HepG2 (cell line): ENCODE data around the gene REM2. TPM values are rescaled to one million over a fixed set of nuclear protein-coding genes. Genes with fewer than 3 reads are reported as not detected.

Source experiments
- CBX2 ChIP-seq, 2 experiments: fragments of 200-600 bp in 1 of 2; sonication (generic); formaldehyde crosslinking in 1 of 2; IDR thresholded peaks; 2 replicates each; pipeline versions ENCODE4 v1.7.0 to v1.8.1; 2018 to 2022; ENCODE audit warnings: low read depth in 2 of 2, low read length in 1 of 2, mild to moderate bottlenecking in 1 of 2, missing genetic modification reagents in 1 of 2
- ETS1 ChIP-seq: sonication (generic); formaldehyde crosslinking; IDR thresholded peaks from 2 replicates; pipeline ENCODE4 v1.4.0; 2020; ENCODE audit warnings: missing genetic modification reagents
- FOXJ3 ChIP-seq: sonication (generic); formaldehyde crosslinking; IDR thresholded peaks from 2 replicates; pipeline ENCODE4 v1.4.0; 2020; ENCODE audit warnings: missing genetic modification reagents, mild to moderate bottlenecking, borderline replicate concordance
- HHEX ChIP-seq: IDR thresholded peaks from 2 replicates; pipeline ENCODE4 v1.6.1; 2016; ENCODE audit warnings: control low read depth
- HMG20A ChIP-seq: IDR thresholded peaks from 2 replicates; pipeline ENCODE4 v1.6.1; 2016; ENCODE audit warnings: borderline replicate concordance
- HNF1B ChIP-seq: sonication (generic); formaldehyde crosslinking; IDR thresholded peaks from 2 replicates; pipeline ENCODE4 v1.5.1; 2020; ENCODE audit warnings: mild to moderate bottlenecking, moderate library complexity, missing genetic modification reagents
- PBX2 ChIP-seq: IDR thresholded peaks from 2 replicates; pipeline ENCODE4 v1.6.1; 2016; ENCODE audit warnings: control low read depth
- RCOR2 ChIP-seq: IDR thresholded peaks from 2 replicates; pipeline ENCODE4 v1.6.1; 2016; ENCODE audit warnings: missing biosample characterization, missing genetic modification reagents
- RELA ChIP-seq: sonication (generic); formaldehyde crosslinking; IDR thresholded peaks from 2 replicates; pipeline ENCODE4 v1.4.0; 2020; ENCODE audit warnings: missing genetic modification reagents
- THRA ChIP-seq: sonication (generic); formaldehyde crosslinking; IDR thresholded peaks from 2 replicates; pipeline ENCODE4 v1.4.0; 2020; ENCODE audit warnings: missing genetic modification reagents, borderline replicate concordance
- ZBTB42 ChIP-seq: sonication (generic); formaldehyde crosslinking; IDR thresholded peaks from 2 replicates; pipeline ENCODE4 v1.5.0; 2020; ENCODE audit warnings: mild to moderate bottlenecking, missing genetic modification reagents
- ZC3H13 ChIP-seq: sonication (generic); formaldehyde crosslinking; IDR thresholded peaks from 2 replicates; pipeline ENCODE4 v1.8.1; 2023; ENCODE audit warnings: mild to moderate bottlenecking, missing genetic modification reagents, moderate library complexity
- ZNF766 ChIP-seq: sonication (generic); formaldehyde crosslinking; IDR thresholded peaks from 2 replicates; pipeline ENCODE4 v1.5.0; 2020; ENCODE audit warnings: missing genetic modification reagents, borderline replicate concordance
- ZNF775 ChIP-seq: sonication (generic); formaldehyde crosslinking; IDR thresholded peaks from 2 replicates; pipeline ENCODE4 v1.4.0; 2020; ENCODE audit warnings: missing genetic modification reagents, mild to moderate bottlenecking, moderate library complexity, borderline replicate concordance
- polyA plus RNA-seq, 8 experiments: library from polyadenylated mRNA; depleted of rRNA in 3 of 8; stranded (reverse) in 7 of 8; unstranded in 1 of 8; fragments of >200 nt; fragmentation: Illumina TruSeq in 4 of 8; extraction: Trizol in 4 of 8; gene quantifications; 2 replicates each; pipeline versions ENCODE4 v1.2.1 to v1.2.3, GENCODE V29; 2011 to 2016; ENCODE audit warnings: low read depth in 4 of 8, missing spikeins in 1 of 8, mixed read lengths in 1 of 8; ENCODE audit not compliant: insufficient read depth in 1 of 8
- total RNA-seq, 5 experiments: library from RNA; depleted of rRNA; stranded (reverse); fragments of >200 nt; fragmentation: Illumina TruSeq; extraction: Trizol; gene quantifications; 2 replicates each; pipeline ENCODE4 v1.2.3, GENCODE V29; 2016; ENCODE audit warnings: low read depth in 1 of 5
- TF ChIP-seq, protein P1 (sequence below): sonication (generic); formaldehyde crosslinking; IDR thresholded peaks from 2 replicates; pipeline ENCODE4 v1.5.0; 2020; ENCODE audit warnings: mild to moderate bottlenecking, low read depth, missing genetic modification reagents, borderline replicate concordance
- TF ChIP-seq, protein P2 (sequence below): sonication (generic); IDR thresholded peaks from 2 replicates; pipeline ENCODE4 v1.6.1; 2016; ENCODE audit warnings: low read depth, borderline replicate concordance

The REM2 gene
- total and polyA plus RNA-seq, 2 of the 13 experiments (the other 11 are each of a cell fraction or from before 2014, with no cell fraction given): 0.20 TPM; not detected in 1

- peak; percentile 95 for TF ChIP-seq HNF1B (CRISPR knock-in tag)
- TF ChIP-seq CBX2 (IDR thresholded peaks at IDR 0.05; ENCODE audit: low read depth, low read length): no peak
- TF ChIP-seq CBX2 (CRISPR knock-in tag; IDR thresholded peaks at IDR 0.05; ENCODE audit: low read depth): peak; percentile 80
- peak; percentile 63 for TF ChIP-seq HHEX (CRISPR knock-in tag)
- no peak; the same call in 1 of the 2 replicates for TF ChIP-seq ETS1 (CRISPR knock-in tag)
- TF ChIP-seq RELA (CRISPR knock-in tag): 0 out of 2 replicates have a peak, but pooled peaks have one; percentile 11
- peak; percentile 91; the same call in 1 of the 2 replicates for TF ChIP-seq ZC3H13 (CRISPR knock-in tag)
- peak; percentile 81 for TF ChIP-seq HMG20A
- peak; percentile 45 for TF ChIP-seq FOXJ3 (CRISPR knock-in tag)
- TF ChIP-seq PBX2 (CRISPR knock-in tag): peak; percentile 97
- peak; percentile 95; the same call in 1 of the 2 replicates for TF ChIP-seq ZNF775
- TF ChIP-seq RCOR2 (CRISPR knock-in tag): peak; percentile 18; the same call in 1 of the 2 replicates
- peak; percentile 90 for TF ChIP-seq ZNF766 (CRISPR knock-in tag)
- TF ChIP-seq, protein P1, sequence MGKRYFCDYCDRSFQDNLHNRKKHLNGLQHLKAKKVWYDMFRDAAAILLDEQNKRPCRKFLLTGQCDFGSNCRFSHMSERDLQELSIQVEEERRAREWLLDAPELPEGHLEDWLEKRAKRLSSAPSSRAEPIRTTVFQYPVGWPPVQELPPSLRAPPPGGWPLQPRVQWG: no peak
- TF ChIP-seq ZBTB42 (CRISPR knock-in tag): peak; percentile 39; the same call in 1 of the 2 replicates
- TF ChIP-seq THRA: peak; percentile 6; the same call in 1 of the 2 replicates
- TF ChIP-seq, protein P2, sequence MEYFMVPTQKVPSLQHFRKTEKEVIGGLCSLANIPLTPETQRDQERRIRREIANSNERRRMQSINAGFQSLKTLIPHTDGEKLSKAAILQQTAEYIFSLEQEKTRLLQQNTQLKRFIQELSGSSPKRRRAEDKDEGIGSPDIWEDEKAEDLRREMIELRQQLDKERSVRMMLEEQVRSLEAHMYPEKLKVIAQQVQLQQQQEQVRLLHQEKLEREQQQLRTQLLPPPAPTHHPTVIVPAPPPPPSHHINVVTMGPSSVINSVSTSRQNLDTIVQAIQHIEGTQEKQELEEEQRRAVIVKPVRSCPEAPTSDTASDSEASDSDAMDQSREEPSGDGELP: peak; percentile 54; the same call in 1 of the 2 replicates
Observed at GRCh38 chr14:22871224-22872032, 11.6 kb upstream of the REM2 start, which contains the start of gene LRP10 (continued).
